PC-9 (cell line): Measurements from ENCODE around the gene CHRNE. TPM values are rescaled to one million over a fixed set of nuclear protein-coding genes. Genes with fewer than 3 reads are reported as not detected.

Experiments
- BruUV-seq: library from RNA; stranded (reverse); fragments of 400-500 nt; replicated peaks from 2 replicates; lab custom pipeline; 2021; lab: Mats Ljungman, UMichigan
- CTCF ChIA-PET: fragments of 300-600 bp; sonication (Branson Sonifier 250); formaldehyde crosslinking; loops from one replicate; lab custom pipeline; 2022; ENCODE audit warnings: antibody characterized with exemption; lab: Charles Lee
- POLR2A ChIA-PET: fragments of 300-600 bp; sonication (Branson Sonifier 250); formaldehyde crosslinking; loops from one replicate; lab custom pipeline; 2022; ENCODE audit warnings: antibody characterized with exemption; ENCODE audit not compliant: unreplicated experiment; lab: Charles Lee
- DNase-seq, 2 experiments: peaks; one replicate each; pipeline versions ENCODE4 v3.0.0 to v3.0.0-alpha.2; 2015 to 2022; ENCODE audit warnings: mixed read lengths in 1 of 2
- H2AFZ ChIP-seq: fragments of 200-600 bp; sonication (generic); 2 replicates; pipeline ENCODE4 v1.8.1; 2017; ENCODE audit warnings: antibody characterized with exemption
- H3F3A ChIP-seq: fragments of 200-600 bp; sonication (generic); 2 replicates; pipeline ENCODE4 v1.8.1; 2017; ENCODE audit warnings: antibody characterized with exemption, mild to moderate bottlenecking, low read depth; ENCODE audit not compliant: insufficient read depth
- H3K27ac ChIP-seq: fragments of 200-600 bp; sonication (generic); 2 replicates; pipeline ENCODE4 v1.6.1; 2016; ENCODE audit warnings: mixed run types
- H3K27me3 ChIP-seq: fragments of 200-600 bp; sonication (generic); 2 replicates; pipeline ENCODE4 v1.6.1; 2016; ENCODE audit warnings: low read depth, mixed run types; ENCODE audit not compliant: insufficient read depth
- H3K36me3 ChIP-seq: fragments of 200-600 bp; sonication (generic); 2 replicates; pipeline ENCODE4 v1.6.1; 2016; ENCODE audit warnings: low read depth, mixed run types
- H3K4me1 ChIP-seq: fragments of 200-600 bp; sonication (generic); replicated peaks from 2 replicates; pipeline ENCODE4 v1.6.1; 2016; ENCODE audit warnings: mixed run types; ENCODE audit not compliant: insufficient read depth
- H3K4me2 ChIP-seq: fragments of 200-600 bp; sonication (generic); 2 replicates; pipeline ENCODE4 v1.6.1; 2017; ENCODE audit warnings: mixed run types
- H3K4me3 ChIP-seq: fragments of 200-600 bp; sonication (generic); 2 replicates; pipeline ENCODE4 v1.6.1; 2016; ENCODE audit warnings: mixed run types
- H3K79me2 ChIP-seq: fragments of 200-600 bp; sonication (generic); 2 replicates; pipeline ENCODE4 v1.6.1; 2017; ENCODE audit warnings: low read depth, mixed run types
- H3K9me2 ChIP-seq: fragments of 200-600 bp; sonication (generic); 2 replicates; pipeline ENCODE4 v1.8.1; 2017; ENCODE audit warnings: mild to moderate bottlenecking; ENCODE audit not compliant: insufficient read depth
- H3K9me3 ChIP-seq: fragments of 200-600 bp; sonication (generic); 2 replicates; pipeline ENCODE4 v1.8.1; 2016; ENCODE audit warnings: low read depth; ENCODE audit not compliant: insufficient read depth
- H4K20me1 ChIP-seq: fragments of 200-600 bp; sonication (generic); 2 replicates; pipeline ENCODE4 v1.8.1; 2017; ENCODE audit not compliant: insufficient read depth
- CTCF ChIP-seq: fragments of 200-600 bp; sonication (generic); conservative IDR thresholded peaks from 2 replicates; pipeline ENCODE4 v1.6.1; 2017; ENCODE audit warnings: mixed run types, antibody characterized with exemption, mild to moderate bottlenecking, moderate library complexity
- EZH2 ChIP-seq: fragments of 200-600 bp; sonication (generic); IDR thresholded peaks from 2 replicates; pipeline ENCODE4 v1.8.0; 2017; ENCODE audit warnings: antibody characterized with exemption, low read depth
- intact Hi-C: fragments of 100-400 bp; cut with micrococcal nuclease; formaldehyde crosslinking; loops from one replicate; pipeline ENCODE4 v1.10.0; 2022; ENCODE audit not compliant: unreplicated experiment
- total RNA-seq: library from RNA; stranded (reverse); gene quantifications from 2 replicates; pipeline ENCODE4 v1.2.3, GENCODE V29; 2021

CHRNE gene
- total RNA-seq, 1 experiment from 2014 or later: 0.24 TPM

GRCh38 chr17:4896332-4897197 lies 6.3 kb downstream of the CHRNE start:
- CTCF ChIA-PET: no interaction called here
- Histone ChIP-seq H3K27ac (no peak overlapping the region), H2AFZ (no peak overlapping the region), H3K9me2 (no peaks in the 10 kb centered on the region), H3K4me2 (no peak overlapping the region), H3K4me1 (no peaks in the 10 kb centered on the region), H3K36me3 (no peaks in the 10 kb centered on the region), H3K4me3 (no peak overlapping the region), H3K9me3 (no peaks in the 10 kb centered on the region), H3K79me2 (no peaks in the 10 kb centered on the region), H3K27me3 (no peaks in the 10 kb centered on the region), H3F3A (peaks cover 11% of the 10 kb centered on the region; the same call in 1 of the 2 replicates), H4K20me1 (no peaks in the 10 kb centered on the region)
- POLR2A ChIA-PET: interaction anchor here (1.2 kb wide), 1 partner anchor 159 kb away, joined by 4 read pairs; no protein-coding TSS in a partner anchor
- intact Hi-C loops: no loop called here
- TF ChIP-seq CTCF: no peak
- no peak for TF ChIP-seq EZH2
- DNase-seq: no peak
- no TSS peak for BruUV-seq

GRCh38 chr17:4895657-4896331 lies 7.1 kb downstream of the CHRNE start:
- Histone ChIP-seq H3K27me3 (no peaks in the 10 kb centered on the region), H4K20me1 (no peaks in the 10 kb centered on the region), H3K36me3 (no peaks in the 10 kb centered on the region), H3K9me3 (no peaks in the 10 kb centered on the region), H2AFZ (no peak overlapping the region), H3K4me1 (no peaks in the 10 kb centered on the region), H3F3A (peaks cover 8% of the 10 kb centered on the region; the same call in 1 of the 2 replicates), H3K79me2 (no peaks in the 10 kb centered on the region), H3K9me2 (no peaks in the 10 kb centered on the region), H3K4me2 (no peak overlapping the region), H3K27ac (no peak overlapping the region), H3K4me3 (no peak overlapping the region)
- CTCF ChIA-PET: no interaction called here
- BruUV-seq: no TSS peak
- intact Hi-C loops: no loop called here
- no peak for DNase-seq
- POLR2A ChIA-PET: no interaction called here
- TF ChIP-seq EZH2: no peak
- TF ChIP-seq CTCF: no peak

- no peak for DNase-seq
- no peaks in the 10 kb centered on the region for H3K36me3 ChIP-seq
- CTCF ChIA-PET: interaction anchor here (0.7 kb wide), 1 partner anchor 87 kb away, joined by 3 read pairs; no protein-coding TSS in a partner anchor
- H3K4me2 ChIP-seq: no peak overlapping the region
- BruUV-seq: no TSS peak
- H3K27ac ChIP-seq: no peak overlapping the region
- peaks cover 8% of the 10 kb centered on the region; the same call in 1 of the 2 replicates for H3F3A ChIP-seq
- H3K27me3 ChIP-seq: no peaks in the 10 kb centered on the region
- no peak overlapping the region for H2AFZ ChIP-seq
- H3K4me3 ChIP-seq: no peak overlapping the region
- no peaks in the 10 kb centered on the region for H4K20me1 ChIP-seq
- POLR2A ChIA-PET: no interaction called here
- TF ChIP-seq CTCF (no peak), EZH2 (no peak)
- intact Hi-C loops: no loop called here
- H3K4me1 ChIP-seq: no peaks in the 10 kb centered on the region
- no peaks in the 10 kb centered on the region for H3K9me2 ChIP-seq
- H3K79me2 ChIP-seq: no peaks in the 10 kb centered on the region
- no peaks in the 10 kb centered on the region for H3K9me3 ChIP-seq
Measured at GRCh38 chr17:4895121-4895520, 7.8 kb downstream of the CHRNE start.
